Fibroblast of pulmonary artery (primary cell): ENCODE measurements around the gene SEPTIN12.
A peak's percentile ranks its signal among the peaks of the same experiment; 100 is the strongest.
"Not testable (repeated sequence)": the region's sequence is repeated elsewhere in the genome, so short reads cannot be mapped to it uniquely, and the experiment has no call there.

Experiments
- DNase-seq: peaks from one replicate; pipeline ENCODE4 v3.0.0-alpha.2; 2010; ENCODE audit warnings: low read depth
- H3K4me3 ChIP-seq: replicated peaks from 2 replicates; pipeline ENCODE4 v1.5.1; 2011; ENCODE audit warnings: low read depth, mild to moderate bottlenecking, control low read depth, low read length, moderate library complexity
- CTCF ChIP-seq: IDR thresholded peaks from 2 replicates; pipeline ENCODE4 v1.5.1; 2011; ENCODE audit warnings: mild to moderate bottlenecking, control low read depth, low read length, inconsistent platforms; ENCODE audit errors: missing control alignments

SEPTIN12 gene

GRCh38 chr16:4747906-4748681, 40.1 kb downstream of the SEPTIN12 start:
- no peak for DNase-seq
- TF ChIP-seq CTCF: no peak
- H3K4me3 ChIP-seq: no peak overlapping the region

DNA sequence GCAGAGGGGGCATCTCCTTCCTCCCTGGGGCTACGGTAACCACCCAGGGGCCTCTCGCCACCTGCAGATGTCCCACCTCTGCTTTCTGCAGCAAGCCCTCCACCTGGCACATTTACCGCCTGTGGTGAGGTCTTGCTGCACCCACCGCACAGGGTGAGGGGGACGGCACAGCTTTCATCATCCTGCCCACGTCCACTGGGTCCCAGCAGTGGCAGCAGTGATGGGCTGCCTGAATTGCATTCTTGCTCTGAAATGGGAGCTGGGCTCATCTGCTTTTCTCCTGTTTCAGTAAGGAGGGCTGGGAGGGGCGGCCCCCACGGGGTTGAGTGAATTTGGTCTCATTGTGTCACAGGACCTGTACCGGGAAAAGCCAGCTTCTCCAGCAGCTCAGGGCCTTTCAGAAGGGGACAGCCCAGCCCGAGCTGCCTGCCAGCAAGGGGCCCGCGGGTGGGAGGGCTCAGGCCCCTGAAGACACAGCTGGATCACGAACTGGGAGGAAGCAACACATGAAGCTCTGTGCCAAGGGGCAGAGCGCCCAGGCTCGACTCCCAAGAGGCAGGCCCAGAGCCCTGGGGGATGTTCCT, 41.1 kb downstream of the SEPTIN12 start:
- peak; percentile 15 for DNase-seq
- no peak for TF ChIP-seq CTCF
- no peak overlapping the region for H3K4me3 ChIP-seq

DNA sequence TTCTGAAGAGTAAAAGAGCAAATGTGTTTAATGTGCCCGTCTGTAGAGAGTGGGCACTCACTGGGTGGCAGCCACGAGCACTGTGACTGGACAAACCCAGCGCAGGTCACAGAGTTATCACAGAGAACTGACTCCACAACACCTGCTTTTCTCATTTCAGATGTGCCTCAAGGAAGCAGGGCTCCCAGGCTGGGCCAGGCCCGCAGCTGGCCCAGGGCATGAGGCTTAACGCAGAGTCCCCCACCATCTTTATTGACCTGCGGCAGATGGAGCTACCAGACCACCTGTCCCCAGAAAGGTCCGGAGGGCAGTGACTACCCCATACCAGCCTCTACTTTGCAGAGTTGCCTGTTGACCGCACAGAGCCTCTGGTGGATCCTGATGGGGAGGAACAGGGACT, 41.9 kb downstream of the SEPTIN12 start:
- H3K4me3 ChIP-seq: no peak overlapping the region
- no peak for DNase-seq
- no peak for TF ChIP-seq CTCF

DNA sequence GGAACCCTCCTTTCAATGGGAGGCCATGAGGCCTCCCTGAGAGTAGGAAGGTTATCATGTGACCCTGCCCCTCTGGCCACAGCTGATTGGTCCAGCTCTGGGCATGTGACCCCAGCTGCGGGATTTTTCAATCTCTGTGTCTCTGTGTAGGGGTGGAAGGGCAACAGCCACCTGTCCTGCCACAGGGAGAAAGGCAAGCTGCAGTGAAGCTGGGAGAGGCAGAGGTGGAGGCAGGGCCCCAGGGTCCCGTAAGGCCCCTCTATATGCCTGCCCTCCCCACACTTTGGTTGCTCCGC, 42.9 kb downstream of the SEPTIN12 start:
- no peak for TF ChIP-seq CTCF
- DNase-seq: no peak
- H3K4me3 ChIP-seq: no peak overlapping the region

DNA sequence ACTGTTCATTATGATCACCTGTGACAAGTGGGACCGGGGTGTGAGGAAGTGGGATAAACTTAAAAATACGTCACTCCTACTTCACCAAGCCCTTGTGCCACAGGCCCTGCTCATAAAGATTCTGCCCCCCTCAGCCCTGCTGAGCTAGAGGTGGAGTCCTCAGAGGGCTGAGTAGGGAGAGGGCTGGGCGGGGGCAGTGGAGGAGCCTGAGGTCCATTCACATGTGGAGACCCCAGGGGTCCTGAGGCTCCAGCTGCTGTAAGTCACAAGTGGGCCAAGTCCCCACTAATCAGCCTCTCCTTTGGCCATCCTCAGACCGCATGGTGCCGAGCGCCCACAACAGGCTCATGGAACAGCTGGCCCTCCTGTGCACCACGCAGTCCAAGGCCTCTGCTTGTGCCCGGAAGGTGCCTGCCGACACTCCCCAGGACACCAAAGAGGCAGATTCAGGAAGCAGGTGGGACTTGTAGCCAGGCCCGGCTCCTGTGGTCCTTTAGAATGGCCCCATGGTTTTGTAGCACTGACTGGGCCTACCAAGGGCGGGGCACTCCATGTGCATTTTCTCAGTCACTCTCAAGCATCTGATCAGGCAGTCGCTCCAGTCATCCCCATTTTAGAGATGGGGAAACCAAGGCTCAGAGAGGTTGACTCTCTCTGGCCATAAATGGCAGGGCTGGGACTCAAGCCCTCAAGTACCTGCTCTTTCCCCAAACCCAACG, 43.4 kb downstream of the SEPTIN12 start:
- TF ChIP-seq CTCF: no peak

DNA sequence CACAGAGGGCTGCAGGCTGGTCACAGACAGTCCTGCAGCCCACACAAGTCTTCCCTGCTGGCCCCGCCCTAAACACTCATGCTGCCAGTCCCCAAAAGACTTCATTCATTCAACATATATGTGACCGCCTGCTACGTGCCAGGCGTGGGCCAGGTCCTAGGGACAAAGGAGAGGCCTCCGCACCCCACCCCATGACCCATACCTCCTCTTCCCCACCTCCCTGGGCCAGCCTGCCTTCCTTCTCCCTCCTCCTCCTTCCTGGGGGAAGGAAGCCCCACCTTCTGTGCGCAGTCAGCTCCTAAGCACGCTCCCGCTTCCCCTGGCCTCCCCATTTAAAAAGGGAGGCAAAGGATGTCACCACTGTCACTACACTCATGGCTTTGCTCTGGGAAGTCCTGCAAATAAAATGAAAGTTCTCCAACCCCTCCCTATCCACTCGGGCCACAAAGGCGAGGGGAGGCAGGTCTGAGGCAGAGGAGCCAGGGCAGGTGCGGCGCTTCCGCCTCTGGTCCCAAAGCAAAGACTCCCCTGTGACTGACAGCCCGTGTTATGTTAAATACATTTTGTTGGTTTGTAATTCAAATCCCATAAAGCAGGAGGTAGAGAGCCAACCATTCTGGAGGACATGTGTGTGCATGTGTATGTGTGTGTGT, 44.8 kb downstream of the SEPTIN12 start:
- TF ChIP-seq CTCF: no peak
- DNase-seq: no peak
- no peak overlapping the region for H3K4me3 ChIP-seq

More for the DNA sequence above, 43.4 kb downstream of the SEPTIN12 start:
- H3K4me3 ChIP-seq: no peak overlapping the region
- DNase-seq: no peak

GRCh38 chr16:4738370-4738769, 49.8 kb downstream of the SEPTIN12 start:
- H3K4me3 ChIP-seq, DNase-seq: not testable (repeated sequence)
